Measurements from ENCODE around the gene KIF21A.
"Not testable (repeated sequence)": the region's sequence is repeated elsewhere in the genome, so short reads cannot be mapped to it uniquely, and the experiment has no call there.

The KIF21A gene

DNA sequence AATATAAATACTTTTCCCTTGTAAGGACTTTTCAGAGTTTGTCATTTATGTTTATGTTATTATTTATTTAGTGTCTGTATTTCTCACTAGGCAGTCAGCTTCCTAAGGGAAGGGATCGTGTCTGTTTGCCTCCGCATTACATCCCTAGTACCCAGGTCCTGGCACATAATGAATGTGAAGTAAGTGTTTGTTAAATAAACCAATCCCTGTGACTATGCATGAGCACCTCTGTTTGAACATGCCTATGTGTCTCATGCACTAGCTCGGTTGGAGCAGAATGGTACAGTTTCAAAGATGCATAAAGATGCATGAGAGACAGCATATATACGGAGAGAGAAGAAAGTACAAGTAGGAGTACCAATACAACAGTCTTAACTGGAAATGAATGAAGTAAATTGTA is 99.3 kb downstream of the KIF21A start:
- DNase-seq, result no peak

GRCh38 chr12:39341761-39342160 is 101.2 kb downstream of the KIF21A start:
- DNase-seq, result no peak

- no peak for DNase-seq
Measured at GRCh38 chr12:39341179-39341578, 101.7 kb downstream of the KIF21A start.

DNA sequence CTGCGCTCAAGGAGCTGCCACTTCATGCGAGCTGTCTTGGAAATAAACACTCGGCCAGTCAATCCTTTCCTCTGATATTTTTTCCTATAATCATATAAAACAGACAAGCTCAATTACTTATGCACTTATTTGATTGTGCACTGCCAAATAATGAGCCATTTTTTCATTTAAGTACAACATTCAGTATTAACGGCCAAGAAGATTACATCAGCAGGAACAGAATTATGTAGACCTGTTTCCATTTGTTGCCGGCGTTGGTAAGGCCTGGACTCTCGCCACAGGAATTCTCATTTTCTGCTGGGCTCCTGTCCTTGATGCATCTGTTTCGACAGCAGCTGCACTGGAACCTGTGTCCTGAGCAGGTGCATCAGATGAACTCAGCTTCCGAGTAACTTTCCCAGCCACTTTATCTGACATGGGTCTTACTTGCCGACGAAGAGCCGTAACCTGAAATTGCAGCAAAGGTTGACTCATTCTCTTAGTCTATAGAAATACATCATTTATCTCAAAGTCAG is 110.2 kb downstream of the KIF21A start:
- no peak for DNase-seq

GRCh38 chr12:39331539-39332261 is 111.2 kb downstream of the KIF21A start:
- no peak for DNase-seq

- no peak for DNase-seq
Measured at GRCh38 chr12:39329876-39330275, 113.0 kb downstream of the KIF21A start.

GRCh38 chr12:39329018-39329417 is 113.9 kb downstream of the KIF21A start:
- no peak for DNase-seq

- DNase-seq, result no peak
Measured at GRCh38 chr12:39327965-39328364, 115.0 kb downstream of the KIF21A start.

GRCh38 chr12:39327510-39327909 is 115.4 kb downstream of the KIF21A start:
- no peak for DNase-seq

GRCh38 chr12:39319180-39319579 is 123.7 kb downstream of the KIF21A start:
- no peak for DNase-seq

GRCh38 chr12:39314547-39314946 is 128.4 kb downstream of the KIF21A start:
- no peak for DNase-seq

DNA sequence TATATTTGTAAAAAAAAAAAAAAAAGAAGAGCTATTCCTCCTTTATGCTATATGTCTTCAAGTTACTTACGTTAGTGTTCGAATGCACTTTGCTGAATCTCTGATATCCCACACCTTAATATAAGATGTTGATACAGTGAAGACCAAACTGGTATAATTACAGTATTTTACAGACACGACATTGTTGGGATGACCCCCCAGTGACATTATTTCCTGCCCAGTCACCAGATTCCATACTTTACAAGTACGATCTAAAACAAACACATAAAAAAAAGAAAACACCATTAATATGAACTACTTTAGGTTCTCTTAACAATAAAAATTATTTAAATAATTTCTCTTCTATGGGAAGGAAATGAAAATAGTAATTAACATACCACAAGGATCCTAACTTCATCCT is 133.4 kb downstream of the KIF21A start:
- DNase-seq, result no peak

- DNase-seq, result no peak
Measured at GRCh38 chr12:39301422-39301821, 141.5 kb downstream of the KIF21A start.

- no peak for DNase-seq
Measured at GRCh38 chr12:39300799-39301198, 142.1 kb downstream of the KIF21A start.

GRCh38 chr12:39297891-39298290 is 145.0 kb downstream of the KIF21A start:
- DNase-seq, result no peak

- no peak for DNase-seq
Measured at GRCh38 chr12:39296496-39296895, 146.4 kb downstream of the KIF21A start.

- DNase-seq, result not testable (repeated sequence)
Measured at GRCh38 chr12:39295593-39295992, 147.3 kb downstream of the KIF21A start.

DNA sequence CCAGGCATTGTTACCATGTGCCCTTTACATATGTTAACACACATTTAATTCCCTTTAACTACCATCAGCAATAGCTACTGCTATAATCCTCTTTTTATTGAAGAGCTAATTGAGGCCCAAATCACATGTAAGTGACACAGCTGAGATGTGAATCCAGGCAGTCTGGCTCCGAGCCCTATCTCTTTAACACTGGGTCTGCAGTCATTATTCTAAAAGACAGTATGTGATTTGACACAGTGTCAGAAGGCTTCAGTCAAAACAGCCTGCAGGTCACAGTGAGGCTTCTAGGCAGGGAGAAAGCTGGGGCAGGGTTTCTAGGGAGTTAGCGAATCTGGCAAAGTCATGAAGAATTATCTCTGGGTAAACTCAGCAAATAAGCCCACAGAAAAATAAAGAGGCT is 148.2 kb downstream of the KIF21A start:
- DNase-seq, result no peak

DNA sequence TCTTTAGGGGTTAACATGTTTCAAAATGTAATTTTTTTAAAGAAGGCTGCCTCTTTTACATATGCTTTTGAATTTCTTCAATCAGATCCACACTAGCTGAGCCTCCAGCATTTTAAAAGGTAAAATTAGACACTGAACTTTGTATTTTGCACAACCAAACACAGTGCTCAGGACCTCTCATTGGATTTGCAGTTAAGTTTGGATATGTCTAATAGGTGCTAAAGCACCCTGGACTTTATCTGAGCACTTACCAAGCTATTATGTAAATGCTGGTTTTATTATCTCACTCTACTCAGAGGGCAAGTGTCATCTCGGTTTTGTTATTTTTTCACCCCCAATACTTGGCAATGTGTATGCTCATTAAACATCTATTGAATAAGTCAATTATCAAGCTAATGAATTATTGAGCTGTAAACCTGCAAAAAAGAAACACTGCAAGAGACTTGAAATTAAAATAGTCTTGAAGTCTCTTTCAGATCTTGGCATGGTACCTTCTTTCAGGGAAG is 150.7 kb downstream of the KIF21A start:
- DNase-seq, result no peak

DNA sequence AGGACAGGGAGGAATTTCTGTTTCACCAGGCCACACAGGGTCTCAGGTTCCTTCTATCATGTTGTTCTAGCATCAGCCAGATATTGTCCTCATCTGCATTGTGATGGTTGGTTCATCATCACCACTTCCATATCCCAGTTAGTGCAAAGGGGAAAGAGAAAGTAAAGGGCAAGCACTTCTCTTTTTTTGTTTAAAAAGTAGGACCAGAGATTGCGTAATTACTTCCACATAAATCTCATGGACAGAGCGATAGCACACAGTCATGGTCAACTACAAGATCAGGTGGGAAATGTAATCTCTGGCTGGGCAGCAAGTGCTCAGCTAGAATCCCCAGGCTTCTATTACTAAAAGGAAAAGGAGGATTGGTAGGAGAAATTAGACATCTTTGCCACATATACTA is 155.1 kb downstream of the KIF21A start:
- DNase-seq, result no peak

GRCh38 chr12:39287409-39287808 is 155.5 kb downstream of the KIF21A start:
- DNase-seq, result no peak

DNA sequence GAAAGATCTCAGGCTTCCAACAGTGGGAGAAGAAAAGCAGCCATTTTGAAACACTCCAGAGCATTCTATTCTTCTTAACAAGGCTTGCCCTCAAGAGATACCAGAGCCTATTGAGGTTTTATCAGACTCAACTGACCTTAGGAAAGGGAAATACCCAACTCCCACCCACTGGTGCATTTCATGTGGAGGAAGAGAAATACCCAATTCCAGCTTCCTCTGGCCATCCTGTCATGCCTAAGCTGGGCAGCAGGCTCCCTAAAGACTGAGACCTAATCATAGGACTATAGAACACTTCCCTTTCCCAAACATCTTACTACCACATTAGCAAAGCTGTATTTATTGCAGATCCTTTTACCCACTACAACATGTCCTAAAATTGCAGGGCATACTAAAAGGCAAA is 164.5 kb downstream of the KIF21A start:
- no peak for DNase-seq

- no peak for DNase-seq
Measured at GRCh38 chr12:39277416-39277815, 165.5 kb downstream of the KIF21A start.

- DNase-seq, result no peak
Measured at GRCh38 chr12:39275846-39276245, 167.1 kb downstream of the KIF21A start.

Data from SIG-M5 (cell line).